Prostate gland (tissue), 2 donors: ENCODE measurements around the gene BIN1. TPM values are rescaled to one million over a fixed set of nuclear protein-coding genes. Genes with fewer than 3 reads are reported as not detected.

Experiments
- DNase-seq: peaks from one replicate; pipeline ENCODE4 v3.0.0-alpha.2; 2019; ENCODE audit warnings: low spot score
- H3K27ac ChIP-seq, 2 donors: fragments of 200-600 bp; sonication (generic); 2 replicates each; pipeline ENCODE4 v1.5.1; 2017 to 2019
- H3K27me3 ChIP-seq: fragments of 200-600 bp; sonication (generic); replicated peaks from 2 replicates; pipeline ENCODE4 v1.5.1; 2019; ENCODE audit not compliant: insufficient read depth
- H3K36me3 ChIP-seq, 2 donors: fragments of 200-600 bp; sonication (generic); 1 replicate in 1 of 2; 2 replicates in 1 of 2; pipeline versions ENCODE4 v1.5.1 to v1.8.1; 2017 to 2019
- H3K4me1 ChIP-seq: fragments of 200-600 bp; sonication (generic); replicated peaks from 2 replicates; pipeline ENCODE4 v1.5.1; 2019
- H3K4me3 ChIP-seq, 2 donors: fragments of 200-600 bp; sonication (generic); 2 replicates each; pipeline ENCODE4 v1.5.1; 2017 to 2019
- H3K9me3 ChIP-seq: fragments of 200-600 bp; sonication (generic); 2 replicates; pipeline ENCODE4 v1.5.1; 2017
- CTCF ChIP-seq, 4 experiments: fragments of 200-600 bp in 2 of 4; fragments of 450-650 bp in 2 of 4; sonication (generic) in 2 of 4; IDR thresholded peaks; 1 replicate in 3 of 4; 2 replicates in 1 of 4; pipeline ENCODE4 v1.5.1; 2016 to 2019; ENCODE audit warnings: antibody characterized with exemption in 4 of 4, mild to moderate bottlenecking in 2 of 4, moderate library complexity in 2 of 4
- POLR2A ChIP-seq: fragments of 450-650 bp; IDR thresholded peaks from one replicate; pipeline ENCODE4 v1.6.1; 2016; ENCODE audit warnings: antibody characterized with exemption, mild to moderate bottlenecking
- POLR2AphosphoS5 ChIP-seq: sonication (generic); formaldehyde crosslinking; IDR thresholded peaks from one replicate; pipeline ENCODE4 v1.6.1; 2017; ENCODE audit warnings: antibody characterized with exemption
- WGBS: methylation state at CpG from one replicate; pipeline ENCODE4 v1.1.5; 2018; 5-methylcytosine and 5-hydroxymethylcytosine counted together
- intact Hi-C: fragments of 100-400 bp; cut with DNase I; formaldehyde crosslinking; loops from one replicate; pipeline ENCODE4 v1.14.2; 2022
- total RNA-seq, 2 donors: library from RNA; depleted of rRNA; stranded (reverse); fragments of >200 nt; gene quantifications; one replicate each; pipeline ENCODE4 v1.1.0, GENCODE V29; 2016

BIN1 gene
- total RNA-seq, 2 donors from 2014 or later = 65.6 to 70.1 TPM

GRCh38 chr2:127020536-127020935 is 86.4 kb downstream of the BIN1 start:
- DNase-seq = no peak
- 66% methylated on average over 3 of the region's 3 CpGs for WGBS
- Histone ChIP-seq H3K4me3 (no peak overlapping the region), H3K9me3 (no peaks in the 10 kb centered on the region), H3K4me1 (no peaks in the 10 kb centered on the region), H3K27me3 (no peaks in the 10 kb centered on the region), H3K36me3 (no peaks in the 10 kb centered on the region), H3K27ac (no peak overlapping the region)
- intact Hi-C loops = no loop called here
- TF ChIP-seq POLR2AphosphoS5 = no peak
- TF ChIP-seq CTCF (IDR thresholded peaks at IDR 0.05) = no peak
- TF ChIP-seq POLR2A = no peak

- no peak for DNase-seq
- Histone ChIP-seq H3K27ac (no peak overlapping the region), H3K9me3 (no peaks in the 10 kb centered on the region), H3K4me3 (no peak overlapping the region), H3K27me3 (no peaks in the 10 kb centered on the region), H3K4me1 (no peaks in the 10 kb centered on the region), H3K36me3 (no peaks in the 10 kb centered on the region)
- intact Hi-C loops = no loop called here
- TF ChIP-seq POLR2A = no peak
- no peak for TF ChIP-seq POLR2AphosphoS5
- no peak for TF ChIP-seq CTCF (IDR thresholded peaks at IDR 0.05)
- 86% methylated on average over 5 of the region's 5 CpGs for WGBS
Observed at GRCh38 chr2:127017548-127017947, 89.4 kb downstream of the BIN1 start.

- no peak overlapping the region for H3K27ac ChIP-seq
- TF ChIP-seq CTCF (IDR thresholded peaks at IDR 0.05) (no peak), POLR2AphosphoS5 (no peak), POLR2A (no peak)
- 96% methylated on average over 24 of the region's 24 CpGs for WGBS
- no peaks in the 10 kb centered on the region for H3K4me1 ChIP-seq
- no peaks in the 10 kb centered on the region for H3K9me3 ChIP-seq
- no peak overlapping the region for H3K4me3 ChIP-seq
- no peaks in the 10 kb centered on the region for H3K27me3 ChIP-seq
- no peaks in the 10 kb centered on the region for H3K36me3 ChIP-seq
- intact Hi-C loops = no loop called here
- DNase-seq = no peak
Observed at GRCh38 chr2:127016329-127016728, 90.6 kb downstream of the BIN1 start.

- H3K4me1 ChIP-seq = no peaks in the 10 kb centered on the region
- H3K27ac ChIP-seq = no peak overlapping the region
- H3K9me3 ChIP-seq = no peaks in the 10 kb centered on the region
- no peak for DNase-seq
- 83% methylated on average over 8 of the region's 8 CpGs for WGBS
- no peaks in the 10 kb centered on the region for H3K36me3 ChIP-seq
- TF ChIP-seq POLR2AphosphoS5 = no peak
- TF ChIP-seq CTCF (IDR thresholded peaks at IDR 0.05) = no peak
- TF ChIP-seq POLR2A = no peak
- intact Hi-C loops = no loop called here
- no peaks in the 10 kb centered on the region for H3K27me3 ChIP-seq
- H3K4me3 ChIP-seq = no peak overlapping the region
Observed at GRCh38 chr2:127015106-127015910, 91.6 kb downstream of the BIN1 start.

GRCh38 chr2:127014630-127015029 is 92.3 kb downstream of the BIN1 start:
- DNase-seq = no peak
- WGBS = 65% methylated on average over 4 of the region's 4 CpGs
- no peak for TF ChIP-seq POLR2A
- H3K27ac ChIP-seq = no peak overlapping the region
- intact Hi-C loops = no loop called here
- H3K4me3 ChIP-seq = no peak overlapping the region
- H3K36me3 ChIP-seq = no peaks in the 10 kb centered on the region
- no peaks in the 10 kb centered on the region for H3K27me3 ChIP-seq
- H3K9me3 ChIP-seq = no peaks in the 10 kb centered on the region
- no peaks in the 10 kb centered on the region for H3K4me1 ChIP-seq
